HG03108 (cell line): ENCODE results near the gene LCN12.

Source experiments
- ATAC-seq: cut with Tn5 transposase; IDR thresholded peaks from one replicate; pipeline ENCODE4 v1.9.1; 2021; ENCODE audit warnings: moderate library complexity; ENCODE audit not compliant: unreplicated experiment

LCN12 gene

GRCh38 chr9:136944519-136945332 is 7.3 kb upstream of the LCN12 start, which contains the start of the genes C8G and FBXW5:
TSS of gene C8G (plus strand) at chr9:136945243. CDS start at chr9:136945321, 78 bp downstream.
TSS of gene FBXW5 (minus strand) at chr9:136944738. CDS start at chr9:136944083, 655 bp downstream.
- peak; percentile 71 for ATAC-seq

DNA sequence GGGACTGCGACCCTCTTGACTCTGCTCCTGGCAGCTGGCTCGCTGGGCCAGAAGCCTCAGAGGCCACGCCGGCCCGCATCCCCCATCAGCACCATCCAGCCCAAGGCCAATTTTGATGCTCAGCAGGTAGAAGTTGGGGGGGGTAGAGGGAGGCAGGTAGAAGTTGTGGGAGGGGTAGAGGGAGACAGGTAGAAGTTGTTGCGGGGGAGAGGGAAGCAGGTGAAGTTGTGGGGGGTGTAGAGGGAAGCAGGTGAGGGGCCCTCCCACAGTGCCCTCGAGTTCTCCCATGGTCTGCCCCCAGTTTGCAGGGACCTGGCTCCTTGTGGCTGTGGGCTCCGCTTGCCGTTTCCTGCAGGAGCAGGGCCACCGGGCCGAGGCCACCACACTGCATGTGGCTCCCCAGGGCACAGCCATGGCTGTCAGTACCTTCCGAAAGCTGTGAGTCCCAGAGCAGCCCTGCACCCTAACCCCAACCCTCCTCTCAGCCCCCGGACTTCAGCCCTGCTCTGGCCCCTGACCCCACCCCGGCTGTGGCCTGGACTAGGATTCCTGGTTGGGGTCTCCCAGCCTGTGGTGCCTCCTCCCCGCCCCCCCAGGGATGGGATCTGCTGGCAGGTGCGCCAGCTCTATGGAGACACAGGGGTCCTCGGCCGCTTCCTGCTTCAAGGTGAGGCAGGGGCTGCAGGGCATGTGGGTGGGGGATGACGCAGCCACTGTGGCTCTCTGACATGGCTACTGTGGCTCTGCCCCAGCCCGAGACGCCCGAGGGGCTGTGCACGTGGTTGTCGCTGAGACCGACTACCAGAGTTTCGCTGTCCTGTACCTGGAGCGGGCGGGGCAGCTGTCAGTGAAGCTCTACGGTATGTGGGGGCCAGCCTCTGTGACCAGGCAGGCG is 6.5 kb upstream of the LCN12 start:
- ATAC-seq: no peak

DNA sequence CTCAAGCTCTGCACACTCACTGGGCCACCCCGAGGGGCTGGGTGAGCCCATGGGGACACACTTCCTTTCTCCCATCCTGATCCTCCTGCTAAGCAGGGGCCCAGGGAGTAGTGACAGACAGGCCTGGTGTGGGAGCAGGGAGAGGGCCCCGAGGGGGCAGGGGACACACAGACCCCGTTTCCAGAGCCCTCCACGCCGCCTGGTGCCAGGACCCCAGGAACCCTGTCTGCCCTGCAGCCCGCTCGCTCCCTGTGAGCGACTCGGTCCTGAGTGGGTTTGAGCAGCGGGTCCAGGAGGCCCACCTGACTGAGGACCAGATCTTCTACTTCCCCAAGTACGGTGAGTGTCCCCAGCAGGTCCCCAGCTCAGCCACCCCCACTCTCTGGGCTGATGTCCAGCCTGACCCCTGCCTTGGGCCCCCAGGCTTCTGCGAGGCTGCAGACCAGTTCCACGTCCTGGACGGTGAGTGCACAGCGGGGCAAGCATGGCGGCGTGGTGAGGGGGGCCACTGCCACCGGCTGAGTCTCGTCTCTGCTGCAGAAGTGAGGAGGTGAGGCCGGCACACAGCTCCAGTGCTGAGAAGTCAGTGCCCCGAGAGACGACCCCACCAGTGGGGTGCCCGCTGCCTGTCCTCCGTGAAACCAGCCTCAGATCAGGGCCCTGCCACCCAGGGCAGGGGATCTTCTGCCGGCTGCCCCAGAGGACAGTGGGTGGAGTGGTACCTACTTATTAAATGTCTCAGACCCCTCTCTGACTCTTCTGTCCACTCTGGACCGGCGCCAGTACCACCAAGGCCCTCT is 5.6 kb upstream of the LCN12 start:
- no peak for ATAC-seq

- ATAC-seq: no peak
Observed at GRCh38 chr9:136947028-136947891, 4.8 kb upstream of the LCN12 start.

- no peak for ATAC-seq
Observed at GRCh38 chr9:136947955-136948510, 4.0 kb upstream of the LCN12 start.

DNA sequence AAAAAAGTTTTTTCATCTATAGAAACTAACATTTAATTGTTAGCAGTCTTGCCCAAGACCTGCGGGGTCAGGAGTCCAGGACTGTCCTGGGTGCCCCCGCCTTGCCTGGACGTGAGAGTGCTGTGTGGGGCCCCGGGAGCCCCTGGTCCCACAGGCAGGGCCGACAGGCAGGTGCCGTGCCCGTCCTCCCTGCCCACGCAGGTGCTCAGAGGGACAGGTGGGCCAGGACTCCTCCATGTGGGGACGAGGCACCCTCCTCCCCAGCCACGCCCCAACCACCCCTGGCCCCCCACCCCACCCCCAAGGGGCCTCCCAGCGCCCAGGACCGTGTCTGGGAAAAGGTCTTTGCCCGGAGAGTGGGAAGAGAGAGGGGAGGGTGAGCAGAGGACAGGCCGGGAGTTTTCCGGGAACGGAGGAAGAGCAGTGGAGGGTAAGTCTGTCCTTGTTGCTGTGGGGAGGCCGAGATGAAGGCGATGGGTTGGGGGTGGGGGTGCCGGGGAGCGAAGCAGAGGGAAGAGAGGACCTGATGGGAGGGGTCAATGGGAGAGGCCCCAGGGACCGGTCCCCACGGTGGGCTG is 2.7 kb upstream of the LCN12 start:
- no peak for ATAC-seq

GRCh38 chr9:136949817-136950655 is 2.0 kb upstream of the LCN12 start:
- peak; percentile 79 for ATAC-seq

DNA sequence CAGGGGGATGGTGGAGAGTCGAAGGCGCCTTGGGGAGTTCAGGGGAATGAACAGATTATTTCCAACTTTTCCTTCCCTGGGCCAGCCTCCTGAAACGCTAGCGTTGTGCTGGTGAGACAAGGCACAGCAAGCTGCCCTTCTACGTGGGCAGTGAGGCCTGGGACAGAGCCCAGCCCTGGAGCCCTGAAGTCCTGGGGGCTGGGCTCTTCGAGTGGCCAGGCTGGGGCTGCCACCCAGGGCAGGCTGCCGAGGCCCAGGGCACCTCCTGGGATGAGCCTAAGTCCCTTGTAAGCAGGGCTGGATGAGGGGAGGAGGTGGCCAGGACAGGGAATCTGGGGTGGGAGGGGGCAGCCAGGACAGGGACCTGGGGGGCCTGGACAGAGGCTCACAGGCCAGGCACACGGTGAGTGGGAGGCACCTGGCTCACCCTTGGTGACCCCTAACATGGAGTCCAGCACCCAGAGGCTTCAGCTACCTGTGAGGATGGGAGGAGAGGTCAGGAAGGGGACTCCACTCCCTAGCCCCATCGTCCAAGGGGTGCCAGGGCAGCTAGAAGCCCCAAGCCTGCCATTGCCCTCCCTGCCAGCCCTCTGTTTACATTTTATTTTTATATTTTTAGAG is 1.3 kb upstream of the LCN12 start:
- no peak for ATAC-seq

DNA sequence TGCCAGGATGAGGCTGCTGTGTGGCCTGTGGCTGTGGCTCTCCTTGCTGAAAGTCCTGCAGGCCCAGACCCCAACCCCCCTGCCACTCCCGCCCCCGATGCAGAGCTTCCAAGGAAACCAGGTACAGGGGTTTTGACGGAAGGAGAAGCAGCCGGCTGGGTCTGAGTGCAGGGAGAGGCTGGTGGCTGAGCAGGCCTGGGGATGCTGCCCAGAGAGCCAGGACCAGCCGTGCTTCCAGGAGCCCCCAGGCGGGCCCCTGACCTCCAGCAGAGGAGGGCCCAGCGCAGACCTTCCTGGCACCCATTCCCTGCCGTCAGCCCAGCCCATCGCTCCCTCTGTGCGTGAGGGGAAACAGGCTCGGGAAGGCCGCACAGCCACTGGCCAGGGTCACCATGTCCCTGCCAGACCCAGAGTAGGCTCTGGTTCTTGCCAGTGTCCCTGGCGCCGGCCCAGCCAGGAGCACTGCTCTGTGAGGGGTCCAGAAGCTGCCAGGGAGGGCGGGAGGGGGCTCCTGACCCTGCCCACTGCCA is 313 bp downstream of the LCN12 start:
- ATAC-seq: no peak

DNA sequence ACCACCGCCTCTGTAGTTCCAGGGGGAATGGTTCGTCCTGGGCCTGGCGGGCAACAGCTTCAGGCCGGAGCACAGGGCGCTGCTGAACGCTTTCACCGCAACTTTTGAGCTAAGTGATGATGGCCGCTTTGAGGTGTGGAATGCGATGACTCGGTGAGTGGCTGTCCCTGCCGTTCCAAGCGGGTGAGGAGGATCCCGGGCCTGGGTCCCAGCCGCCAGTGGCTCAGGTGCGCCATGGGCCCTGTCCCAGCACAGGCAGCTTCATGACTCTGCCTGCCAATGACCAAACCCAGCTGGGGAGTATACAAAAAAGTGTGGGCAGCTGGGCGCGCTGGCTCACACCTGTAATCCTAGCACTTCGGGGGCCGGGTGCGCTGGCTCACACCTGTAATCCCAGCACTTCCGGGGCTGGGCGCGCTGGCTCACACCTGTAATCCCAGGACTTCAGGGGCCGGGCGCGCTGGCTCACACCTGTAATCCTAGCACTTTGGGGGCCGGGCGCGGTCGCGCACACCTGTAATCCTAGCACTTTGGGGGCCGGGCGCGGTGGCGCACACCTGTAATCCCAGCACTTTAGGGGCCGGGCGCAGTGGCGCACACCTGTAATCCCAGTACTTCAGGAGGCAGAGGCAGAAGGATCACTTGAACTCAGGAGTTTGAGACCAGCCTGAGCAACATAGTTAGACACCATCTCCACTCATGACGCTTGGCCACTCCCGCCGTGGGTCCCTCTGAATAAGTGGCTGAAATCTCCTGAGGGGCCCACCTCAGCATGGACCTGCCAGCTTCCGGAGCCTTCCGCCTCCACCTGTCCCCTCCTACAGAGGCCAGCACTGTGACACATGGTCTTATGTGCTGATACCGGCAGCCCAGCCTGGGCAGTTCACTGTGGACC is 1.1 kb downstream of the LCN12 start:
- ATAC-seq: no peak

DNA sequence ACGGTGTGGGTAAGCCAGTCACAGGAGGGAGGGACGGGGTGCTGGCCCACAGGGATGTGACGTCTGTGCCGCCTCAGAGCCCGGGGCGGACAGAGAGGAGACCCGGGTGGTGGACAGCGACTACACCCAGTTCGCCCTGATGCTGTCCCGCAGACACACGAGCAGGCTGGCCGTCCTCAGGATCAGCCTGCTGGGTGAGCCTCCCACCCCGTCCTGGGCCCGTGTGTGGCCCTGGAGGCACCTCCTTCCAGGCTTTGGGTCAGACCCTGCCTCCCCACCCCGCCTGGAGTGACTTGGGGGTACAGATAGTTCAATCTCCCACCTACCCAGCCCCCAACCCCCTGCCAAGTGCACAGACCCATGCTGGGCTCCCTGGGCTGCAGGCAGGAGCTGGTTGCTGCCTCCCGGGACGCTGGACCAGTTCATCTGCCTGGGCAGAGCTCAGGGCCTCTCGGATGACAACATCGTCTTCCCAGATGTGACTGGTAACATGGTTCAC is 1.7 kb downstream of the LCN12 start:
- ATAC-seq: no peak

GRCh38 chr9:136954270-136955083 is 2.4 kb downstream of the LCN12 start:
- no peak for ATAC-seq

GRCh38 chr9:136955202-136955942 is 3.3 kb downstream of the LCN12 start:
- ATAC-seq: no peak

- ATAC-seq: no peak
Observed at GRCh38 chr9:136955943-136956335, 3.9 kb downstream of the LCN12 start.

- ATAC-seq: no peak
Observed at GRCh38 chr9:136956604-136957003, 4.5 kb downstream of the LCN12 start.
